Fibroblast of skin of scalp (primary cell): ENCODE data around the gene SLC24A3.

ENCODE experiments used
- DNase-seq: peaks from one replicate; pipeline ENCODE4 v3.0.0-alpha.2; 2013

Gene SLC24A3

DNA sequence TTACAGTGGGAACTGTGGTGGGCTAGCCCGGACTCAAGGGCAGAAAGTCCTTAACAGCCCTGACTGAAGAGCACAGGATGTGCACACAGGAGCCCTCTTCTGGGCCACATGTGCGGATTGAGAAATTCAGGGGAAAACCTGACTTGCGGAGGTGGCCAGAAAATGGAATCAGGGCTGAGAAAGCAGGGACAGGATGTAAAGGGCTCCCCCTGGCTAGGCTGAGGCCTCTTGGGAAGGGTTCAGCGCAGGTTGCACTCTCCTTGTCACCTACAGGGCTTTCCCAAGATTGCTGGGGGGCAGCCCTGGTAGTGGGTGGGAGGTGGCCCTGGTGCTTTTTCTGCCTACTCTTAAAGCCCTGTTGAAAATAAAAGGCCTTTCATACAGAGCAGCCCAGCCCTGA lies 251.2 kb downstream of the SLC24A3 start:
- no peak for DNase-seq

DNA sequence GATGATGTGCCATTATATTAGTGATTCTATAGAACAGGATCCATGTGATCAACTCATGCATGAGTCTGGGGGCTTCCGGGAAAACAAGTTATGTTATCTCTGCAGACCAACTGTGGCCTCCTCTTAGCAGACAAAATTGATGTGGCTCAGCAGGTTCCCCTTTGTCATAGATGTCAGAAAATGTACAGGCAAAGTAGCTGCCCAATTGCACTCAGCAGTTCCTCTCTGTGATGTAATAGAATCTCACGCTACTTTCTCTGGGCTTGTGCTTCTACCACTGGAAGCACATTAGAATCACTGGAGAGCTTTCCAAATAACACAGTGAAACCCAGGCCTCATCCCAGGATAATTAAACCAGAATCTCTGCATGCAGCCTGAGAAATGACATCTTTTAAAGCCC lies 253.1 kb downstream of the SLC24A3 start:
- no peak for DNase-seq

DNA sequence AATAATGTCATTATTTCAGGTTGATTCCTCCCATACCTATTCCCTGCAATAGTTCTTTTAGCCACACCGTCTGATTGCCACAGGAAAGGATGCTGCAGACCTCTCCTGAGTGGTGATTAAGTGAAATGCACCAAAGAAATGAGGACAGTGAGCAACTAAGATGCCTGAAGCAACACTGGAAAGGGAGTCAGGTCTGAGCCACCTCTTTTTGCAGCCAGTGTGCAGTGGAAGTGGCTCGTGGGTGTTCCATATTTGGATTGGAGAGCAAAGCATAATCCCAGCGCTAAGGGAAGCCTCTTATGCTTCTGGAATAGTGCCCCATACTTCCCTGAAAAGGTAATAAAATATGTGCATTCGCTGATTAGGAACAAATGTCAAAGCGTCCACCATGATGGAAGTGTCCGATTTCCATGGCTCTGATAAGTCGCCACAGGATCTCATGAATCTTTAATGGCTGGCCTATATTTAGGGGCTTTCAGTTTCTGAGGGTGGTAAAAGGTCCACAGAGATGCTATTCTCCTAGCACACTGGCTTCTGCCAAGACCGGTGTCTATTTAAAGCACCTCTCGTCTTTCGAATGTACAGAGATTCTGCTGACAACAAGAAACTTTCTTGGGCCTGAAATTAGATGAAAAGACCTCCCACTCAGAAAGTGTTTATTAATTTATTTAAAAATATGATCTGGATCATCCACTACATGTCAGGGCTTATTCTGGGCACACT lies 253.9 kb downstream of the SLC24A3 start:
- DNase-seq = no peak

DNA sequence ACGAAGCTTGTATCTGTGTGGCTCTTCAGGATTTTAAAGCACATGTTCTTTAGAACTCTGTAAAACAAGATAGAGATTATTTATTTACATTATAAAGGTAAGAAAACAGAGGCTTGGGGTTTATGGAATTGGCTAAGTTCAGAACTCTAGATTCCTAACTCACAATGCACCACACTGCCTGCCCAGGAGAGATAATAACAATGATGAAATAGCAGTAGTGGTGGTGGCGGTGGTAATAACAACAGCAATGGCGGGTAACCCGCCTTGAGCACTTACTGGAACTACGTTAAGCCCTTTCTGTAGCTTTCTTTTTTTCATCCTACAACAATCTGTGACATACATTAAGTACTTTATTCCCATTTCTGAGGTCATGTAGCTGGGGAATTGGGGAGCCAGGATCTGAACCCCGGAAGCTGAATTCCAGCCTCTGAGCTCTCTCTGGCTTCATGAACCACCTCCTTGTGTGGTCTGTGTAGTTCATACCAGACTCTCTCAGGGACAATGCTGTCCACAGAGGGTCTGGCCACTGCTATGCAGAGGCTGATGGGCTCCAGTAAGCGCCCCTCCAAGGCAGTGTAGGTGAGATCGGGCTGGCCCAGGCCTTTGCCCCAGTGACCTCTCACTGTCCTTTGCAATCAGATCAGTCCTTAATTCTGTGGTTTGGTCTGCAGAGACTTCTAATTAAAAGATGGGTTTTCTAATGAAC lies 260.9 kb downstream of the SLC24A3 start:
- no peak for DNase-seq

DNA sequence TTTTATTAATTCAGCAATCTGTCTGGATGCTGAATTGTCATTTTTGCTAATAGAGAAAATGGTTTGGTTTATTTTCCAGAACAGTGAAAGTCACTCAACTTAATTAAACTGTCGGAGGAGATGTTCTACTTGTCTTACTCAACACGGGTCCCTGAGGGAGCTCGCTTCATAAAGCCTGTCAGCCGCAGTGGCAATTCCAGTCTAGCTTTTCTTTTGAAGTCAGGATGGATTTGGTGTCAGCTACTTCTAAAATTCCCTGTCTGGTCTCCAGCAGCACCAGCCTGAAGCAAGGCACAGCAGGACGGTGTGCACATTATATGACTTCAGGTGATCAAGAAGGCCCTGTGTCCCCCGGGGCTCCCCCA lies 261.5 kb downstream of the SLC24A3 start:
- DNase-seq = no peak

DNA sequence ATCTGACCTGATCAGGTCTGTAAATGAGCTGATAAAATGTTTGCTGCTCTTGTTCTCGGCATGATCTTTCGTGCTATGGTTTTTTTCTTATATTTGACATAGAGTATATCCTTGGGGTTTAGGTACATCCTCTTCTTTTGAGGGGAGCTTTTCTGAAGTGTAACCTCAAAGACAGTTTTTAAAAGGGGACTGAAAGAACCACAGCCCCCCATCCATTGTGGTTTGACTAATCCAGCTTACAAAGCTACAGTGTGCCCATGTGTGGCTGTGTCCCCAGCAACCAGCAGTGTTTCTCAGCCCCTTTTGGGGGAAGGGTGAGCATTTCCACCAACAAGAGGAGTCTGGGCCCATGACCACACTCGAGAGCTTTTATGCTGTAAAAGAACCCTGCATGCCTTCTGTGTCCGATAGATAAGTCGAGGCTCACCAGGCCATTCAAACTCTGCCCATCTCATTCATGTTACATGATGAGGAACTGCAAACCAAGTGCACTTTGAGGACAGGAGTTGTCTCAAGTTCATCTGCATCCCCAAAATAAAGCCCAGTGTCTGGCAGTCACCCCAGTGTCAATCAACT lies 266.0 kb downstream of the SLC24A3 start:
- no peak for DNase-seq

DNA sequence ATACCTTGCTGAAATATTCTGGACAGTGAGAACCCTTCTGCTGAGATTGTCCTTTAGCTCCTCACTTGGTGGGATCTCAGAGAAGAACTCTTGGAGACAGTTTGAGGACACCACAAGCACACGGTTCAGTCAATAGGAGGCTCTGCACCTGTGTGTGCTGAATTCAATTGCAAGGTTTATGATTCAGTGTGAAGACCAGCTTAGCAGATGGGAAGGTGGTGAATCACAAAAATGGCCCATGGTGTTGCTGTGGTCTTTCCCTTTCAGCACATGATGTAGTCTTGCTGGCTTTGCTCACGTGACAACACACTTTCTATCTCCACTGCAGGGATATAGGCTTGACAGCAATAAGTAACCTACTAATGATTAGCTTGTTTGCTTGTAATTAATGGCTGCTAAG lies 270.3 kb downstream of the SLC24A3 start:
- DNase-seq = no peak

DNA sequence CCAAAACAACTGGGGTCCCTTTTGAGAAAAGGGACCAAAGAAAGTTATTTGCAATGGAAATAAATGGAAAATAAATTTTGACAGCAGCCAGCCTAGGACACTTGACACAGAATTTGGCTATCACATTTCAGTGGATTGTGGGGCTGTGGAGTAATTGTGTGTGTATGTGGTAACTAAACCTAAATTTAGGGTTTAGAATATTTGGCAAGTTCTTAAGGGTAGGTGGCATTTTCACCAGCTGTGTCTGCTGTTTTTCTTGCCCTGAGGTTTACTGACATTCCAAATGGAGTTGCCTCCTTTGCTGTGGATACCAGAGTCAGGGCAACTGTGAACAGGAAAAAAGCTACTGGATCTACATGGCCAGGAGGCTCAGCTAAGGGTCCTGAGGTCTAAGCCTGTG lies 270.9 kb downstream of the SLC24A3 start:
- no peak for DNase-seq

DNA sequence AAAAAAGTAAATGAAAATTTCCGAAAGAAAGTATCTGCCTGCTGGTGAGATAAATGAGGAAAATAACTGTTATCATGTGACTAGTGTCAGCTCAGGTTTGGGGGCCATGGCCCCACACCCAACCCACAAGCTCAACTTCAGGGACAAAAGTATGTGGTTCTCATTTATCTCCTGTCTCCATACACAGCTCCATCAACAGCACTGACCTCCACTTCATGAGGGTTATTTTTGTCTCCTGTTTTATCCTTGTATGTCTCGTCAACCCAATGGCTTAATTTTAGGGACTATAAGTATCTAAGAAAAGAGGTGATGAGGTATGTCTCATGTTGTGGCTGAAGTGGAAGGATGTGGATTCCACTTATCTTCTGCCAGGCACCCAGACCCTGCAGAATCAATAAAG lies 274.0 kb downstream of the SLC24A3 start:
- DNase-seq = no peak

DNA sequence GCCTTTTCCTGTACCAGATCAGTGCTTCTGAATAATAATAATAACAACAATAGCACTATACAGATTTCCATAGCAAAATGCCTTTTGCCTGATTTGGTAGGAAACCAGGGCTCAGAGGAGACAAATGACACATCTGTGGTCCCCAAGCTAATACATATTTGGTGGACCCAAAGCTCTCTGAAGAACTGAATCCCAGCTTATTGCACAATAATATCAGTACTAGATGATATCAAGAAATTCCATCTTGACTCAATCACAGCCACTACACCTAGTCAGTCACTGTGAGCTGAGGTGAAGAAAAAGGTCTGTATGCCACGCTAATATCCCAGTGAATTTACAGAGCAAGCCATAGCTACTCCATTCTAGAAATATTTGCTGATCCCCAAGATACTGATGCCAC lies 275.0 kb downstream of the SLC24A3 start:
- DNase-seq = no peak

DNA sequence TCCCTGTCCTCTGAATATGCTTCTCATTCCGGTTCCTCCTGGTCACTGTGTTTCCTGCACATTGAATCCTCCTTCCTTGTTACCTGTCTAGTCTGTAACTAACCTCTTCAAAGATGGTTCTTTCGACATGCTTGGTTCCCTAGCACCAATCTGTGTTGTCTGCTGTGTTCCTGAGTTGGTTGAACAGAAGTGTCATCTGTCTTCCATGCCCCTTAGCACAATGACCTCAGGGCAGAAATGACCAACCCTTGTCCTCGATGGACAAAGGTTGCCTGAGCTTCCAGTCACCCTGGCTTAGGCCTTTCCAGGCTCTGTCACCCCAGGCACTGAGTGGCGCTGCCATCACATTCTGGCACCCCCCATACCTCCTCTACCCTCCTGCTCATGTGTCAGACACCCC lies 278.8 kb downstream of the SLC24A3 start:
- DNase-seq = no peak

DNA sequence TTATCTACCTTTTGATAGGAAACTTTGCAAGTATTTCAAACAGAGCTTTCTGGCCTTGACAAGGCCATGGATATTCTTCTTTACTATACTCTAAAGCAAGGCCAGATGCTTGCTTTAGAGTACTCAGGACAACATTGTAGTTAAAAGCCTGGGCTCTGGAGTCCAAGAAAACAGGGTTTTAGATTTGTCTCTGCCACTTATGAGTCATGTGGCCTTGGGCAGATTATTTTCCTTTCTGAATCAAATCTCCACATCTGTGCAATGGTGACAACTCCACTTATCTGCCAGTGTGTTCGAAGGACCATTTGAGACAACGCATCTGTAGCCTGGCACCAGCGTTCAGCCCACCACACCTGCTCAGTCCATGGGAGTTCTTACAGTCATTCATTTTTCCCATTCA lies 279.7 kb downstream of the SLC24A3 start:
- no peak for DNase-seq

DNA sequence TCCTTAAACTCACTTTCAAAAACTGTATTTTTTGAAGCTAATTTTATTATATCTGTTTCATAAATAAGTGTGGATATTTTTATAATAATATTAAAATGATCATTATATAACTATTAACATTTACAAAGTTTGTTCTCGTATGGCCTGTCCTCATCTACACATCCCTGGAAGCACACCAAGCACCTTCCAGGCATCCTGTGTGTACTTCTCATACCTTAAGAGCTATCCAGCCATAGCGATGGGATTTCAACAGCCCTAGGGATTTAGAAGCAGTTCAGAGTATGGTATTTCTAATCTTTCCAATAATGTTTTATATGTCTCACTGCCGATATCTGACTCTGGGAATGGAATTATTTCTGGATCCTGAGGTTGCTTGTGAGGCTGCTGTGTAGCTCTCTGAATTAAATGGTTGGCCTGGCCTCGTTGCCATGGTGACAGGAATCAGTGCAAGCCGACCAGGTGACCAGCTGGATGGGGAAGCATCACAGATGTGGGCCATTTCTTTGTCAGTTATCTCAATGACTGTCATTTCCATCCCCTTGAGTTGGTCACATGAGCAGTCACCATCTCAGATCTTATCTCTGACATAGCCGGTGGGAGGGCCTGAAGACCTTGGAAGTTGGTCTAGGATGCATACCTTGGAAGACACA lies 280.4 kb downstream of the SLC24A3 start:
- DNase-seq = no peak

DNA sequence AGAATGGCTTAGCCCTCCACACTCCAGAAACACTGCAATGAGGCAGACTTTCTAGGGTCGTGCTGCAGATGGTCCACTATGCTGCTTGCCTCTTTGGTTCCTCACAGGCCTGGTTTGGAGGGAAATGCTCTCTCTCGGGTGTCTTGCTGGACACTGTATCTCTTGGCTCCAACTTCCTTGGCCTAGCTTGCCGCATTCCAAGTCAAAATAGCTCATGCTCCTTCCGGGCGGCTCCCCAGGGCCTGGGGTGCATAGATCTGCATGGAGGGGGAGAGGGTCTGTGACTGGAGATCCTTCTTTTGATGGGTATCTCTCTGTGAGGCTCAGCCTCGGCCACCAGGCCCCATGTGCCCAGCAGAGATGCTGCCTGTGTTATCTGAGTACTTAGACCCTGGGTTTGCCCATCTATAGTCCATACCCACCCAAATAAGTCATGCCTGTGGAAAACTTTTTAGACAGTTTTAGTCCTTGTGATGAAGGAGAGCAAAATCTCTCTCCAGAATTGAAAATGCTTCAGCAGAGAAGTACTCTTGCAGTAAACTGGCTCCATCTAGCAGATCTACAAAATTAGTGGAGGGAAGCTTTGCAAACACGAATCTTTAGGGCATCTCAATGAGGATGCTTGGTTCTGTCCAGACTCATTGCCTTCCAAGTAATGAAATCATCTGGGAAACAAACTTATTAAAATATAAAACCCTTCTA lies 281.5 kb downstream of the SLC24A3 start:
- no peak for DNase-seq

DNA sequence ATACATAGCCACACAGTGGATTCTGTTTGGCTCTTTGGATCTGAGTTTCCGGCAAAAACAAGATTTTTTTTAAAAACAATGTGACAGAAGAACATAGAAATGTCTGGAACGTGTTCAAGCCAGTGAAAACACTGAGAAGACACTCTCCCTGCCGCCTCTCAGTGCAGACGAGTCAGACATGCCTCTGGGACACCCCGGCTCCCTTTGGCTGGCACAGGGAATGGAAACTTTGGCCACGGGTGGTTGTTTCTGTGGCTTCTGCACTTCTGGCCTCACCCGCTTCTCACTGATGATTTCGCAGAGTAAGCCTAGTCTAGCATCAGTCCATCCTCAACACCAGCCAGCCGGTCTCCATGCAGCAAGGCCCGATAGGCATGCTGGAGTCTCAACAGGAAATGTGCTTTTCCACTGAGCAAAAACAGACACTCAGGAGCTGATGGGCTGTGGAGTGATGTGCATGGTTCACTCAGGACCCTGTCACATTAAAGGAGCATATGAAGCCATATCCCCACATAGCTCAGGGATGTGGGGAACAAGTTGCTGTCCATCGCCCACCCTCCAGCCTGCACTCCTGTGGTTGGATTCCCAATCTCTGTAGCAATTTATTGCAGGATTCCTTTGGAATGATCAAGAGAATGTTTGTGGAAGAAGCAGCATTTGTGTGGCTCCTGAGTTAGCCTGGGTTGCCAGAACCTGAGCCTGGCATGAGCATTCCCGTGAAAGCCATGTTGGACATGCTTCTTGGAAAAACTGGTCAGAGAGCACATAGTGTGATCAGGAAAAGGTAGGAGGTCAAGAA lies 283.7 kb downstream of the SLC24A3 start:
- DNase-seq = peak; percentile 82

DNA sequence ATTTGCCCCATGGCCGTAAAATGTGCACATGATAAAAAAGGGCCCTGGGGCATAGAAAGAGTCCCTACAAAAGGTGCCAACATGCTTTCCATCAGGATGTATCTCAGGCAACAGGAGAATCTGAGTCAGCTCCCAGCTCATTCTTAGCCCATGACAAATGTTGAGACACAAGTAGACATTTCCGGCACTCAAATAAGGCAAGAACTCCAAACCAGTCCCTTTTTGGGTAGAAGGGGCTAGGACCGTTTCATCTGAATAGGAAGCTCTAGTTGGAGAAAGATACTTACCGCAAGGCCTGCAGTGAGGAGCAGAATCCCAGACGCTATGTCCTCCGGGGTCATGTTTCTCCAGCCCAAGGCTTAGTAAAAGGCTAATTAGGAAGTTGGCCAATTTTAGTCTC lies 284.6 kb downstream of the SLC24A3 start:
- DNase-seq = peak; percentile 81

DNA sequence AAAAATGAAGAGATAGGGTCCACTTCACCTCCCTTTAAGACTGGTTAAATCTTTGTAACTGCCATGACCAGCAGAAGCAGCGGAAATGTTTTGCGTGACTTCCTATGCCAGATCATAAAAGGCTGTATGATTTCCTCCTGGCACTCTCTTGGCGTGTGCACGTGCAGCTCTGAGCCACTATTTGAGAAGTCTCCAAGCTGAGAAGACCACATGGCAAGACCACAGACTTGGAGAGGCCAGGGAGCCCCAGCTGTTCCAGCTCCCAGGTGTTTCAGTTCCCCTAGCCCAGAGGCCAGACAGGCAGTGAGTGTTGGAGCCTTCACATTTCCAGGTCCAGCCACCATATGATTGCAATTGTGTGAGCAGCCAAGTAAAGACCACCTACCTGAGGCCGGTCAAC lies 286.3 kb downstream of the SLC24A3 start:
- DNase-seq = no peak

DNA sequence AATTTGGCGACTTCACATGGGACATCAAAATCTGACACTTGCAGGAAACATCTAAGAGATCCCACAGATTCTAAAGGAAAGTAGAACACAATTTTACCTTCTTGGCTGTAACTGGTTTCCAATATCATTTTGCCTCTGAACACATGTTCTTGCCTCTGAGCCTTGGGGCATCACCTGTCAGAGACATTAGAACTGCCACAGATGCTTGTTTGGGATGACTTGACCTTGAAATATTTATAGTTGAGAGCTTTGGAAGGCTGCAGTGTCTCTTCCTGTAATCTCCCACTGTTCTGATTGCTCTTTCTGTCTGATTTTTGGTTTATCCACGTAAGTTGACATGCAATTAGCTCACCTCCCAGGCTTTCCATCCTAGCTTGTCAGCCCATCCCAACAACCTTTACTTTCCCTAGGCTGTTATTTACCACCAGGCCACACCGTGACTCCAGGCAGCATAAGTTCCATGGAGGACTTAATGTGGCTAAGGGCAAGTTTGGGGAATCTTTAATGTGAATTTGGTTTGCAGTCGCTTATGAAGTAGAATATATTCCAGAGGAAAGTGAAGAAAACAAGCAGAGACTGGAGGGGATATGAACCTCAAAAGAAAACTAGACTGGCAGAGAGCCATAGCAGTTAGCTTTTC lies 289.2 kb downstream of the SLC24A3 start:
- no peak for DNase-seq

DNA sequence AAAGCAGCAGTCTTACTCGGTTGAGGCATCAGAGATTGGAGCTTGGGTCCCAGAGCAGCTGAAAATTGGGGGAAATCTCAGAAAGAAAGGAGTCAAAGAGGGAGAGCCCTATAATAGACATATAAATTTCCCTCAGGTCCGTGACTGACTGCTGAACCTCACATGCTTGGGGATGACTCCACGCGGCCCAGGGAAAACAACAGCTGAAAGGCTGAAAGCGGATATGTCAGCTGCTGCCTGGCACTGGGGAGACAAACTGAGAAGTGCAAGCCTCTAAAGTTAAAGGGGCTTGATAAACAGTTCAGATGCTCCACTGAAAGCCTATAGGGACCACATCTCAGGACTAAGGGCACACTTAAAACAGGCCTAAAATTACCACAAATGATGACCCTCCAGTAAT lies 289.7 kb downstream of the SLC24A3 start:
- DNase-seq = no peak

DNA sequence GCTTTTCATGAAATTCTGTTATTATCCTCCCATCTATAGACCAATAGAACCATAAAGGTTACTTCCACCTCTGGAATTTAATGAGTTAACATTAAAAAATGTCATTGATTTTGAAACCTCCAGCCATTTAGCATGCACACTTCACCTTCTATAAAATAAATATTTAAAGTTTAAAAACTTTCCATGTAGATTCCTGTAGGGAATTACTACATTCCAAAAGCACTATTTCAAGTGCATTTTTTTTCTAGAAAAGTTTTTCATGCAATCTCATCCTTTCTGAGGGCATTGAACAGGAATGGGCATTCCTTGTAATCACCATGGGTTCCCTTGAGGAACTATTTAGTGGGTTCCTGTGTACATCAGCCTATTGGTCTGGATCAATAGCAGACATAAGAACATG lies 291.8 kb downstream of the SLC24A3 start:
- peak; percentile 31 for DNase-seq

DNA sequence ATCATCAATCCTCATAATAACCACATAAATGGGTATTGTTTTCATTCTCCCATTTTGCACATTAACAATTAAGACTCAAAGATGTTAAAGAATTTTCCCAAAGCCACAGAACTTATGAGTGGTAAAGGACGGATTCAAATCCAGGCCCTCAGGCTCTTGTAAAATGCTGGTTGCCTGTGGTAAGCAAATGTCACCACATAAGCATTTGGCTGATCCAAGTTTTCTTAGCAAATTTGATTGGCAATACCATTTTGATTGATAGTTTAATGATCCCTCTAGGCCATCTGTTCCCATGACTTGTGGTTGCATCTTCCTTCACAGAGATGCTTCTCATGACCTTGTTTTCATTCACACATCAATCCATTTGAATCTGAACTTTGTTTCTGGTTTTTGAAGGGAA lies 293.6 kb downstream of the SLC24A3 start:
- peak; percentile 20 for DNase-seq

DNA sequence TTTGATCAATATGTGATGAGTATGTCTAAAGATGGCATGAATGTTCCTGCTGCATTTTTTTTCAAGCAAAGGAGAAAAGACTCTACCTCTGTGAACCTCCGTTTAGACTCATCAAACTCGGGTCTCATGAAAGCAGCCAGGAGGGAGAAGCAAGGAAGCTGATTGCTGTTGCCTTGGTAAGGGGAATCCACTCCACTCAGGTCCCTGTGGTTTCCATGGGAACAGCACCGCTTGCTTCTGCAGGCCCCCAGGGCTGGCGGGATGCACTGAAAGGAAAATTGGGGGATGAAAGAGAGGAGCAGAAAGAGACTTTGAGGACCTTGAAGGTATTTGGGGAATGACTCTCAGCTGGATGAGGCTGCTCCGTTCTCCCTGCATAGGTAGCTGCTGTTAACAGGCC lies 296.0 kb downstream of the SLC24A3 start:
- DNase-seq = no peak
